ENCODE measurements around the gene GH1.
"Not testable (repeated sequence)": the region's sequence is repeated elsewhere in the genome, so short reads cannot be mapped to it uniquely, and the experiment has no call there.

DNA sequence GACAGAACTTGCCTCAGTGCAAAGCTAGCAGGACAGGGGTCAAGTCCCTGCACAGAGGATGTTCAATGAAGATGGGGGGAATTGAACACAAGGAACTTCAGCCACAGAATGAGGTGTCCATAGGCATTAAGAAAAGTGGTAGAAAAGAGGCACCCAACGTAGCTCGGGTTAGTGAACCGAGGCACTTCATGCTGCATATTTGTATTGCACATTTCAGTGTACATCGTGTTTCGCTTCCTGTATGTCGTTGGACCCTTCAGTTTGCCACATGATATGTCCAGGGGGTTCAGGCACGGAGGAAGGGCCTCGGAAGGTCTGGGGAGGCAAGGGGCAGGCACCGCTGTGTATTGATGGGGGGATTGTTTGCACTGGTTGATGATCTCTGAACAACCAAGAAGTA lies 40.2 kb downstream of the GH1 start:
- TF ChIP-seq, protein P1, sequence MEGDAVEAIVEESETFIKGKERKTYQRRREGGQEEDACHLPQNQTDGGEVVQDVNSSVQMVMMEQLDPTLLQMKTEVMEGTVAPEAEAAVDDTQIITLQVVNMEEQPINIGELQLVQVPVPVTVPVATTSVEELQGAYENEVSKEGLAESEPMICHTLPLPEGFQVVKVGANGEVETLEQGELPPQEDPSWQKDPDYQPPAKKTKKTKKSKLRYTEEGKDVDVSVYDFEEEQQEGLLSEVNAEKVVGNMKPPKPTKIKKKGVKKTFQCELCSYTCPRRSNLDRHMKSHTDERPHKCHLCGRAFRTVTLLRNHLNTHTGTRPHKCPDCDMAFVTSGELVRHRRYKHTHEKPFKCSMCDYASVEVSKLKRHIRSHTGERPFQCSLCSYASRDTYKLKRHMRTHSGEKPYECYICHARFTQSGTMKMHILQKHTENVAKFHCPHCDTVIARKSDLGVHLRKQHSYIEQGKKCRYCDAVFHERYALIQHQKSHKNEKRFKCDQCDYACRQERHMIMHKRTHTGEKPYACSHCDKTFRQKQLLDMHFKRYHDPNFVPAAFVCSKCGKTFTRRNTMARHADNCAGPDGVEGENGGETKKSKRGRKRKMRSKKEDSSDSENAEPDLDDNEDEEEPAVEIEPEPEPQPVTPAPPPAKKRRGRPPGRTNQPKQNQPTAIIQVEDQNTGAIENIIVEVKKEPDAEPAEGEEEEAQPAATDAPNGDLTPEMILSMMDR (IDR thresholded peaks at IDR 0.05; ENCODE audit: poor library complexity): not testable (repeated sequence)
- TF ChIP-seq EZH2phosphoT487 (IDR thresholded peaks at IDR 0.05; ENCODE audit: low read depth, severe bottlenecking, unreplicated experiment); EZH2 (IDR thresholded peaks at IDR 0.05; ENCODE audit: borderline replicate concordance): not testable (repeated sequence)
